ENCODE measurements around the gene EPHB1. TPM values are rescaled to one million over a fixed set of nuclear protein-coding genes. Genes with fewer than 3 reads are reported as not detected.

The EPHB1 gene
- total and polyA plus RNA-seq, 2 donors (not counting 3 experiments of a cell fraction or from before 2014, with no cell fraction given), result 1.3 to 5.2 TPM

DNA sequence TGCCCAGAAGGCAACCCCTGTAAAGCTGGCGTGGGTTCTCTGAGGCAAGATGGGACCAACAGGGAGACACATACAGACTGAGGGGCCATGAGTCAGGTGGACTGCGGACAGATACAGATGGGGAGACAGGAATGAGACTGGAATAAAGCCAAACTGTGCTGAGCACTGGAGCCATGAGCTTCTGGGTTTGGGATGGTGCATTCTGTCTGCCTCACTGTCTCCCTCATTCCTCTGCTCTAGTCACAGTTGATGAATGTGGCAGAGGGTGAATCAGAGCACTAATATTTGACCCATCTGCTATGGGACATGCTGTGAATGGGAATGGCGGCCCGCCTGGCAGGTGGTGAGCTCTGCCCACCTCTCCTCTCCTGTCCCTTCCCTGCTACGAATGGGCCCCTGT, 262.9 kb downstream of the EPHB1 start:
- no peak overlapping the region for H3K4me2 ChIP-seq (ENCODE audit: insufficient read depth, low read length)
- ChIA-PET CTCF (no interaction called here), POLR2A (no interaction called here)
- BruUV-seq (replicated peaks), result no TSS peak
- no peak overlapping the region for H3K9ac ChIP-seq (replicated peaks; ENCODE audit: extremely low read depth, insufficient read depth, low read length)
- H3K9me1 ChIP-seq (replicated peaks; ENCODE audit: control insufficient read depth, extremely low read depth, insufficient read depth, low read length), result no peaks in the 10 kb centered on the region
- H4K20me1 ChIP-seq (replicated peaks; ENCODE audit: control insufficient read depth, extremely low read depth, insufficient read depth, low read length), result no peaks in the 10 kb centered on the region
- TF ChIP-seq, protein P1, sequence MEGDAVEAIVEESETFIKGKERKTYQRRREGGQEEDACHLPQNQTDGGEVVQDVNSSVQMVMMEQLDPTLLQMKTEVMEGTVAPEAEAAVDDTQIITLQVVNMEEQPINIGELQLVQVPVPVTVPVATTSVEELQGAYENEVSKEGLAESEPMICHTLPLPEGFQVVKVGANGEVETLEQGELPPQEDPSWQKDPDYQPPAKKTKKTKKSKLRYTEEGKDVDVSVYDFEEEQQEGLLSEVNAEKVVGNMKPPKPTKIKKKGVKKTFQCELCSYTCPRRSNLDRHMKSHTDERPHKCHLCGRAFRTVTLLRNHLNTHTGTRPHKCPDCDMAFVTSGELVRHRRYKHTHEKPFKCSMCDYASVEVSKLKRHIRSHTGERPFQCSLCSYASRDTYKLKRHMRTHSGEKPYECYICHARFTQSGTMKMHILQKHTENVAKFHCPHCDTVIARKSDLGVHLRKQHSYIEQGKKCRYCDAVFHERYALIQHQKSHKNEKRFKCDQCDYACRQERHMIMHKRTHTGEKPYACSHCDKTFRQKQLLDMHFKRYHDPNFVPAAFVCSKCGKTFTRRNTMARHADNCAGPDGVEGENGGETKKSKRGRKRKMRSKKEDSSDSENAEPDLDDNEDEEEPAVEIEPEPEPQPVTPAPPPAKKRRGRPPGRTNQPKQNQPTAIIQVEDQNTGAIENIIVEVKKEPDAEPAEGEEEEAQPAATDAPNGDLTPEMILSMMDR (IDR thresholded peaks at IDR 0.05; ENCODE audit: extremely low read depth in 1 of 2, insufficient read depth in 1 of 2, low read depth in 1 of 2, low read length in 2 of 2), result no peak
- TF ChIP-seq MAX (IDR thresholded peaks at IDR 0.05; ENCODE audit: insufficient read depth, insufficient read length), result no peak
- TF ChIP-seq POLR2AphosphoS5 (IDR thresholded peaks at IDR 0.05; ENCODE audit: insufficient read depth, low read depth, low read length), result no peak
- DNase-seq (ENCODE audit: low read depth, low spot score) (no peak), FAIRE-seq (no peak)
- H2AFZ ChIP-seq (ENCODE audit: low read depth, low read length), result no peak overlapping the region
- no peaks in the 10 kb centered on the region for H3K27me3 ChIP-seq (ENCODE audit: control insufficient read depth in 2 of 2, insufficient read depth in 2 of 2, low read length in 2 of 2)
- H3K9me3 ChIP-seq (replicated peaks; ENCODE audit: control insufficient read depth, insufficient read depth, low read length), result no peaks in the 10 kb centered on the region
- dilution Hi-C loops (cut with MboI; ENCODE audit: extremely low pct_ligation_motif_present, low sequenced_read_pairs), result no loop called here
- H3K4me3 ChIP-seq (replicated peaks in 1 of 3; ENCODE audit: insufficient read depth in 1 of 3, low read depth in 1 of 3, low read length in 3 of 3), result no peak overlapping the region
- no peak overlapping the region for H3K27ac ChIP-seq (ENCODE audit: insufficient read depth, low read depth, low read length)
- no peaks in the 10 kb centered on the region for H3K36me3 ChIP-seq (ENCODE audit: control insufficient read depth in 2 of 2, extremely low read depth in 1 of 2, insufficient read depth in 2 of 2, low read length in 2 of 2)
- intact Hi-C loops (cut with micrococcal nuclease), result no loop called here
- no peaks in the 10 kb centered on the region for H3K79me2 ChIP-seq (ENCODE audit: control insufficient read depth, insufficient read depth, low read length)
- no peaks in the 10 kb centered on the region for H3K4me1 ChIP-seq (ENCODE audit: control insufficient read depth, extremely low read depth, insufficient read depth, low read length)

- no peak for DNase-seq (ENCODE audit: low read depth, low spot score)
- dilution Hi-C loops (cut with MboI; ENCODE audit: extremely low pct_ligation_motif_present, low sequenced_read_pairs), result no loop called here
- H3K79me2 ChIP-seq (ENCODE audit: control insufficient read depth, insufficient read depth, low read length), result no peaks in the 10 kb centered on the region
- ChIA-PET CTCF (no interaction called here), POLR2A (no interaction called here)
- H3K4me3 ChIP-seq (replicated peaks in 1 of 3; ENCODE audit: insufficient read depth in 1 of 3, low read depth in 1 of 3, low read length in 3 of 3), result no peak overlapping the region
- no peaks in the 10 kb centered on the region for H4K20me1 ChIP-seq (replicated peaks; ENCODE audit: control insufficient read depth, extremely low read depth, insufficient read depth, low read length)
- H3K9me1 ChIP-seq (replicated peaks; ENCODE audit: control insufficient read depth, extremely low read depth, insufficient read depth, low read length), result no peaks in the 10 kb centered on the region
- H3K4me1 ChIP-seq (ENCODE audit: control insufficient read depth, extremely low read depth, insufficient read depth, low read length), result no peaks in the 10 kb centered on the region
- no peaks in the 10 kb centered on the region for H3K9me3 ChIP-seq (replicated peaks; ENCODE audit: control insufficient read depth, insufficient read depth, low read length)
- intact Hi-C loops (cut with micrococcal nuclease), result no loop called here
- TF ChIP-seq GATA2 (IDR thresholded peaks at IDR 0.05; ENCODE audit: insufficient read depth, insufficient read length, low read depth, low read length), result no peak
- TF ChIP-seq MYC (IDR thresholded peaks at IDR 0.05; ENCODE audit: low read depth, low read length), result no peak
- TF ChIP-seq MAX (IDR thresholded peaks at IDR 0.05; ENCODE audit: insufficient read depth, insufficient read length), result no peak
- TF ChIP-seq POLR2A (IDR thresholded peaks at IDR 0.05; ENCODE audit: low read depth, low read length), result no peak
- TF ChIP-seq FOS (IDR thresholded peaks at IDR 0.05; ENCODE audit: borderline replicate concordance, insufficient read depth, low read length), result no peak
- no peak for TF ChIP-seq EZH2 (IDR thresholded peaks at IDR 0.05; ENCODE audit: borderline replicate concordance, low read depth, low read length, severe bottlenecking)
- TF ChIP-seq JUN (IDR thresholded peaks at IDR 0.05; ENCODE audit: borderline replicate concordance, insufficient read depth, insufficient read length, low read depth), result no peak
- TF ChIP-seq, protein P1 (IDR thresholded peaks at IDR 0.05; ENCODE audit: extremely low read depth in 1 of 2, insufficient read depth in 1 of 2, low read depth in 1 of 2, low read length in 2 of 2), result no peak
- no peak for TF ChIP-seq POLR2AphosphoS5 (IDR thresholded peaks at IDR 0.05; ENCODE audit: insufficient read depth, low read depth, low read length)
- H3K9ac ChIP-seq (replicated peaks; ENCODE audit: extremely low read depth, insufficient read depth, low read length), result no peak overlapping the region
- no peak overlapping the region for H3K27ac ChIP-seq (ENCODE audit: insufficient read depth, low read depth, low read length)
- FAIRE-seq, result no peak
- no TSS peak for BruUV-seq (replicated peaks)
- no peaks in the 10 kb centered on the region for H3K27me3 ChIP-seq (ENCODE audit: control insufficient read depth in 2 of 2, insufficient read depth in 2 of 2, low read length in 2 of 2)
- no peaks in the 10 kb centered on the region for H3K36me3 ChIP-seq (ENCODE audit: control insufficient read depth in 2 of 2, extremely low read depth in 1 of 2, insufficient read depth in 2 of 2, low read length in 2 of 2)
- no peak overlapping the region for H3K4me2 ChIP-seq (ENCODE audit: insufficient read depth, low read length)
- no peak overlapping the region for H2AFZ ChIP-seq (ENCODE audit: low read depth, low read length)
Observed at GRCh38 chr3:135059580-135059979, 264.5 kb downstream of the EPHB1 start.
